ENCODE results near the gene ADAMTS9. TPM values are rescaled to one million over a fixed set of nuclear protein-coding genes. Genes with fewer than 3 reads are reported as not detected.

ADAMTS9 gene
- total and polyA plus RNA-seq, 10 of the 15 experiments (the other 5 are each of a cell fraction or from before 2014, with no cell fraction given) = 0.08 TPM; not detected in 9

GRCh38 chr3:64623125-64623524 is 64.7 kb downstream of the ADAMTS9 start:
- H3K27me3 ChIP-seq (replicated peaks in 1 of 2; ENCODE audit: control insufficient read depth in 2 of 2, insufficient read depth in 2 of 2, low read length in 1 of 2) = no peaks in the 10 kb centered on the region
- H3K9me3 ChIP-seq (replicated peaks; ENCODE audit: control insufficient read depth, insufficient read depth, low read length) = no peaks in the 10 kb centered on the region
- RAD21 ChIA-PET (ENCODE audit: unreplicated experiment) = no interaction called here
- ATAC-seq (no peak), FAIRE-seq (no peak), DNase-seq (ENCODE audit: low read depth, low spot score) (no peak)
- no peak overlapping the region for H3K4me3 ChIP-seq
- in situ Hi-C loops (cut with MboI) (no loop called here), intact Hi-C loops (cut with micrococcal nuclease; ENCODE audit: unreplicated experiment) (no loop called here)
- WGBS (ENCODE audit: insufficient coverage, insufficient replicate concordance, low lambda C conversion rate, missing lambda C conversion rate) = 23% methylated on average over 2 of the region's 2 CpGs
- no peaks in the 10 kb centered on the region for H3K36me3 ChIP-seq (ENCODE audit: control insufficient read depth in 2 of 2, insufficient read depth in 2 of 2, low read length in 1 of 2)
- H4K20me1 ChIP-seq (ENCODE audit: control insufficient read depth, insufficient read depth) = no peaks in the 10 kb centered on the region; the same call in 1 of the 2 replicates
- no peaks in the 10 kb centered on the region for H3K79me2 ChIP-seq (ENCODE audit: control insufficient read depth, insufficient read depth, low read length)
- H3K4me1 ChIP-seq (ENCODE audit: control insufficient read depth, insufficient read depth, low read length) = no peaks in the 10 kb centered on the region
- no peak overlapping the region for H2AFZ ChIP-seq (ENCODE audit: control insufficient read depth, low read depth, low read length)
- TF ChIP-seq JUNB (IDR thresholded peaks at IDR 0.05) (no peak), YBX1 (IDR thresholded peaks at IDR 0.05) (no peak), USF2 (IDR thresholded peaks at IDR 0.05; ENCODE audit: borderline replicate concordance, low read depth, low read length) (no peak), SPI1 (IDR thresholded peaks at IDR 0.05; ENCODE audit: borderline replicate concordance, insufficient read depth, low read depth, low read length) (no peak), ZBED1 (IDR thresholded peaks at IDR 0.05; ENCODE audit: borderline replicate concordance) (no peak), NBN (IDR thresholded peaks at IDR 0.05) (no peak), IKZF1 (conservative IDR thresholded peaks at IDR 0.05) (no peak), NRF1 (conservative IDR thresholded peaks at IDR 0.05; ENCODE audit: low read depth, low read length) (no peak), CHD4 (IDR thresholded peaks at IDR 0.05) (no peak), SP1 (IDR thresholded peaks at IDR 0.05; ENCODE audit: low read depth, low read length) (no peak), CBX3 (IDR thresholded peaks at IDR 0.05; ENCODE audit: borderline replicate concordance, low read depth) (no peak), ZZZ3 (IDR thresholded peaks at IDR 0.05; ENCODE audit: control insufficient read depth, insufficient read length, low read depth) (no peak), REST (IDR thresholded peaks at IDR 0.05; ENCODE audit: low read depth, low read length) (no peak), EED (IDR thresholded peaks at IDR 0.05; ENCODE audit: low read depth) (no peak), HCFC1 (IDR thresholded peaks at IDR 0.05; ENCODE audit: low read length) (no peak)
- TF ChIP-seq, protein P1, sequence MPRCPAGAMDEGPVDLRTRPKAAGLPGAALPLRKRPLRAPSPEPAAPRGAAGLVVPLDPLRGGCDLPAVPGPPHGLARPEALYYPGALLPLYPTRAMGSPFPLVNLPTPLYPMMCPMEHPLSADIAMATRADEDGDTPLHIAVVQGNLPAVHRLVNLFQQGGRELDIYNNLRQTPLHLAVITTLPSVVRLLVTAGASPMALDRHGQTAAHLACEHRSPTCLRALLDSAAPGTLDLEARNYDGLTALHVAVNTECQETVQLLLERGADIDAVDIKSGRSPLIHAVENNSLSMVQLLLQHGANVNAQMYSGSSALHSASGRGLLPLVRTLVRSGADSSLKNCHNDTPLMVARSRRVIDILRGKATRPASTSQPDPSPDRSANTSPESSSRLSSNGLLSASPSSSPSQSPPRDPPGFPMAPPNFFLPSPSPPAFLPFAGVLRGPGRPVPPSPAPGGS (IDR thresholded peaks at IDR 0.05; ENCODE audit: borderline replicate concordance, insufficient read depth, low read depth, low read length, poor library complexity, severe bottlenecking) = no peak
- TF ChIP-seq, protein P2, sequence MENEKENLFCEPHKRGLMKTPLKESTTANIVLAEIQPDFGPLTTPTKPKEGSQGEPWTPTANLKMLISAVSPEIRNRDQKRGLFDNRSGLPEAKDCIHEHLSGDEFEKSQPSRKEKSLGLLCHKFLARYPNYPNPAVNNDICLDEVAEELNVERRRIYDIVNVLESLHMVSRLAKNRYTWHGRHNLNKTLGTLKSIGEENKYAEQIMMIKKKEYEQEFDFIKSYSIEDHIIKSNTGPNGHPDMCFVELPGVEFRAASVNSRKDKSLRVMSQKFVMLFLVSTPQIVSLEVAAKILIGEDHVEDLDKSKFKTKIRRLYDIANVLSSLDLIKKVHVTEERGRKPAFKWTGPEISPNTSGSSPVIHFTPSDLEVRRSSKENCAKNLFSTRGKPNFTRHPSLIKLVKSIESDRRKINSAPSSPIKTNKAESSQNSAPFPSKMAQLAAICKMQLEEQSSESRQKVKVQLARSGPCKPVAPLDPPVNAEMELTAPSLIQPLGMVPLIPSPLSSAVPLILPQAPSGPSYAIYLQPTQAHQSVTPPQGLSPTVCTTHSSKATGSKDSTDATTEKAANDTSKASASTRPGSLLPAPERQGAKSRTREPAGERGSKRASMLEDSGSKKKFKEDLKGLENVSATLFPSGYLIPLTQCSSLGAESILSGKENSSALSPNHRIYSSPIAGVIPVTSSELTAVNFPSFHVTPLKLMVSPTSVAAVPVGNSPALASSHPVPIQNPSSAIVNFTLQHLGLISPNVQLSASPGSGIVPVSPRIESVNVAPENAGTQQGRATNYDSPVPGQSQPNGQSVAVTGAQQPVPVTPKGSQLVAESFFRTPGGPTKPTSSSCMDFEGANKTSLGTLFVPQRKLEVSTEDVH (IDR thresholded peaks at IDR 0.05; ENCODE audit: low read depth, partially characterized antibody) = no peak
- POLR2A ChIA-PET = no interaction called here
- no peak overlapping the region for H3K4me2 ChIP-seq (ENCODE audit: control insufficient read depth, insufficient read depth)
- no peak overlapping the region for H3K27ac ChIP-seq (ENCODE audit: control insufficient read depth, insufficient read depth)
- BruUV-seq (replicated peaks) = no TSS peak
- SMC1A ChIA-PET (ENCODE audit: uncharacterized antibody, unreplicated experiment) = interaction anchor here (0.7 kb wide), 1 partner anchor 13 kb away, joined by 4 read pairs; no protein-coding TSS in a partner anchor
- H3K9ac ChIP-seq (ENCODE audit: control insufficient read depth, insufficient read depth, low read length) = no peak overlapping the region
- CTCF ChIA-PET = no interaction called here
